Activated naive CD4-positive, alpha-beta T cell treated with anti-CD3 and anti-CD28 coated beads, Interleukin-2, amount 50 U/mL, for 72 hours (primary cell): ENCODE data around the gene PURA. TPM values are rescaled to one million over a fixed set of nuclear protein-coding genes. Genes with fewer than 3 reads are reported as not detected.

Experiments
- ATAC-seq, 2 donors: fragments of 150-1000 bp; cut with Tn5 transposase; 2 replicates each; pipeline ENCODE4 v1.10.0; 2021; ENCODE audit warnings: mild to moderate bottlenecking in 2 of 2, moderate library complexity in 2 of 2
- DNase-seq, 2 donors: peaks; one replicate each; pipeline ENCODE4 v3.0.0; 2021 to 2022; ENCODE audit warnings: low spot score in 2 of 2
- H3K27ac Mint-ChIP-seq, 2 donors: one replicate each; pipeline ENCODE4 v1.8.0; 2022; ENCODE audit warnings: mild to moderate bottlenecking in 2 of 2, mixed read lengths in 2 of 2
- H3K36me3 Mint-ChIP-seq, 2 donors: one replicate each; pipeline ENCODE4 v1.8.0; 2022; ENCODE audit warnings: mixed read lengths in 2 of 2
- H3K9me3 Mint-ChIP-seq, 2 donors: one replicate each; pipeline ENCODE4 v1.8.0; 2022; ENCODE audit warnings: mixed read lengths in 2 of 2
- total RNA-seq, 2 donors: library from RNA; stranded (reverse); gene quantifications; one replicate each; pipeline ENCODE4 v1.2.3, GENCODE V29; 2022

PURA gene
- total RNA-seq = 10 to 100 TPM in 1 of 2 donors, 1 to 10 TPM in 1; 7.7 to 11.1 TPM

DNA sequence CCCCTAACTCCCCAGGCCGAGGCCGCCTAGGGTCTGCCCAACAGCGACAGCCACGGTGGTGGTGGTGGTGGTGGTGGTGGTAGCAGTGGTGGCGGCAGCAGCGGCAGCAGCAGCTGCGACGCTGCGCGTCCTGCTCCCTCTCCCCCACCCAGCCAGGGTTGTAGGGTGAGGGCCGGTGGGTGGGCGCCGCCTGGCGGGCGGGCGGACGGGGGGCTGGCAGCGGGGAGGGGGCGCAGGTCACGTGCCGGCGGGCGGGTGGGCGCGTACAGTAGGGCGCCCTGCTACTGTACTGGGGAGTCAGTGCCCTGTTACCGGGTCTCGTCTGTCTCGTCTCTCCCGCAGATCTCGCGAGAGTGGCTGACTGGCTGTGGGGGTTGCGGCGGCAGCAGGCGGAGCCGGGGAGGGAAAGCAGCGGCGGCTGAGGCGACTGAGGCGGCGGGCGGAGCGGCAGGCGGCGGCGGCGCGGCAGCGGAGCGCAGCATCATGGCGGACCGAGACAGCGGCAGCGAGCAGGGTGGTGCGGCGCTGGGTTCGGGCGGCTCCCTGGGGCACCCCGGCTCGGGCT lies at the start of gene PURA:
PURA (plus strand) TSS at position 411 of the 565 bp plus-strand sequence; CDS start at position 484, 73 bp downstream.
- DNase-seq (peak; percentile 94 to 97), ATAC-seq (peak; percentile 90 to 94)
- Mint-ChIP-seq H3K36me3 (peaks cover 8 to 13% of the 10 kb centered on the region in 2 donors), H3K27ac (peak within 1 kb of the TSS; percentile 92 to 94), H3K9me3 (no peaks in the 10 kb centered on the region)

DNA sequence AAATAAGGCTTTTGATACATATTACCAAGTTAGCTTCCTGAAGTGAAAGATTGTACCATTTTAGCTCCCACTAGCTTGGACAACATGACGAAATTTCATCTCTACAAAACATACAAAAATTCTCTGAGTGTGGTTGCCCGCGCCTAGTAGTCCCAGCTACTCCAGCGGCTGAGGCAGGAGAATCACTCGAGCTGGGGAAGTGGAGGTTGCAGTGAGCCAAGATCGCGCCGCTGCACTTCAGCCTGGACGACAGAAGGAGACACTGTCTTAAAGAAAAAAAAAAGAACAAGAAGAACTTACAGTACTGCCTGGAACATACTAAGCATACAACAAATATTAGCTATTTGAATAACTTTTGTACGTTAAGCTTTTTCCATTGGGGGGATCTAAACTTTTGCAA lies 41.1 kb upstream of the PURA start:
- no peaks in the 10 kb centered on the region for H3K9me3 Mint-ChIP-seq
- H3K27ac Mint-ChIP-seq = no peak overlapping the region
- H3K36me3 Mint-ChIP-seq = no peaks in the 10 kb centered on the region
- ATAC-seq (no peak), DNase-seq (no peak)

DNA sequence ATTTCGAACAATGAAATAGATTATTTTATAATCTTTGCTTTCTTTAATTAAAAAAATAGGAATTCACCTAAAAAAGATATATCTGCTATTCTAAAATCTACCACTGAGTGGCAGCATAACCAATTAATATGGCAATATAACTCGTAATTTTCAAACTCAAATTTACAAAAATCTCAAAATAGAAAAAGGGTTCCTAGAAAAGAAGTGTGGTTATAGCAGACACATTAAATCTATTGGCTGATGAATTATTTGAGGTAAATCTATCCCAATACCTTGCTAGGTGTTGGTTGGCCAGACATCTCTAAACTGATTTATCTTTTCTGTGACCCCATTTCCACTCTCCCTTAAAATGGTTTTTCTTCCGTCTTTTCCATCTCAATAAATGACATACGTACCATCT lies 40.6 kb upstream of the PURA start:
- Mint-ChIP-seq H3K27ac (no peak overlapping the region), H3K36me3 (no peaks in the 10 kb centered on the region), H3K9me3 (no peaks in the 10 kb centered on the region)
- ATAC-seq (no peak), DNase-seq (no peak)

DNA sequence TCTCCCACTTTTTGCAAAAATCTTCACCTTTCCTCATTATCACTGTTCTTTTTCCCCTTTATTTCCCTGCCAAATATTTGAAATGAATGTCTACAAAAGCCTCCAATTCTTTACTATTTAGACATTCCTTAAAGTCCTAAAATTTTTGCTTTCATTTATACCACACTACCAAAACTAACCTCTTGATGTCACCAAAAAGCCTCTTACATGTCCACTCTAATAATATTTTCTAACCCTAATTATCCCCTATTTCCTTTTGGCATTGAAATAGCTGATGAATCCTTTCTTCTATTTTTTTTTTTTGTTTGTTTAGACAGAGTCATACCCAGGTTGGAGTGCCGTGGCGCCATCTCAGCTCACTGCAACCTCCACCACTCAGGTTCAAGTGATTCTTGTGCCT lies 38.5 kb upstream of the PURA start:
- no peaks in the 10 kb centered on the region for H3K9me3 Mint-ChIP-seq
- no peak overlapping the region for H3K27ac Mint-ChIP-seq
- no peak for DNase-seq
- no peak for ATAC-seq
- no peaks in the 10 kb centered on the region for H3K36me3 Mint-ChIP-seq

DNA sequence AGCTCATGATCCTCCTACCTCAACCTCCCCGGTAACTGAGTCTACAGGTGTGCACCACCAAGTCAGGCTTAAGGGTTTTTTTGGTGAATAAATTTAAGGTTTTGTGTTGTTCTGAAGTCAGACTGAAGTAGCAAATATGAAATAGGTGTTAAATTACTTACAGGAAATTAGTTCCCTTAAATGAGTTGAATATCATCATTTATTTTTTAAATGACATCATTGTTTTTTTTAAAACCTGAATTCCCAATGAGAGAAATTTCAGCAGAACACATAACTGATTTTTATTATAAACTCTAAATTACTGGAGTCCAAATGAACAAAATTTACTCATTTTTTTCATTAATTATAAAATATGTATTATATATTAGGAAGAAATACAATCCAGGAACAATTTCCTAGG lies 37.8 kb upstream of the PURA start:
- no peak for ATAC-seq
- no peak overlapping the region for H3K27ac Mint-ChIP-seq
- H3K9me3 Mint-ChIP-seq = no peaks in the 10 kb centered on the region
- no peaks in the 10 kb centered on the region for H3K36me3 Mint-ChIP-seq
- DNase-seq = no peak

DNA sequence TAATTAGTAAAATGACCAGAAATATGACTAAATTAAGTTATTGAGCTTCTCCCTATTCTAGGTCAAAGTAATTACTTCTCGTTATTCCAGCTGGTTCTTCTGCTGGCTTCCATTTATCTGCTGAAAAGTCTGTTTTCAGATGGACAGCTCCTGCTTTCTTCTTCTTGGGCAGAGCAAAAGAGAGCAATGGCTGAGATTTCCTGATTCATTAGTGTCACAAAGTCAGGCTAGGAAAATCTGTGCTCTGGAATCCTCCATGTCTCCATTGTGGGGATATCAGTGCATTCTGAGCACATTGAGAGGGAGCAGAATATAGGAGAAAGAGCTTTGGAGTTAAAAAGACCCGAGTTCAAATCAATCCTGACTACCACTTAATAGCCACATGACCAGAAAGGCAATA lies 37.1 kb upstream of the PURA start:
- no peak overlapping the region for H3K27ac Mint-ChIP-seq
- DNase-seq = no peak
- H3K9me3 Mint-ChIP-seq = no peaks in the 10 kb centered on the region
- no peak for ATAC-seq
- H3K36me3 Mint-ChIP-seq = no peaks in the 10 kb centered on the region

DNA sequence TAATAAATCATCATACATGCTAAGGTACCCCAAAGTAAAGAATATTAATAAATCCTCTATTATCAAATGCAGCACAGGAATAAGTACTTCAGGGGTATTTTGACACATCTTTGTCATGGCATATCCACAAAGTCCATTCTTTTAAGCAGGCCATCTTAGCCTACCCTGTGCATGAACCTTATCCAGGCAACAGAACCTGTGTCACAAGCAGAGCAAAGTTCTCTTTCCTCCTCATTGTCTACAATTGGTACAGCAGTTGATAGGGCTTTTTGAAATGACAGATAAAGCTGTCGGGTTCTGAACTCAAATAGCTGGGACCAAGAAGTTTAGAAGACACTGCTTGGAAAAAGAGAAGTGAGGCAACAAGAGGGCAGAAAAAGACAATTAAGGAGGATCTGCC lies 30.8 kb upstream of the PURA start:
- no peaks in the 10 kb centered on the region for H3K9me3 Mint-ChIP-seq
- ATAC-seq (no peak), DNase-seq (no peak)
- H3K36me3 Mint-ChIP-seq = no peaks in the 10 kb centered on the region
- no peak overlapping the region for H3K27ac Mint-ChIP-seq

DNA sequence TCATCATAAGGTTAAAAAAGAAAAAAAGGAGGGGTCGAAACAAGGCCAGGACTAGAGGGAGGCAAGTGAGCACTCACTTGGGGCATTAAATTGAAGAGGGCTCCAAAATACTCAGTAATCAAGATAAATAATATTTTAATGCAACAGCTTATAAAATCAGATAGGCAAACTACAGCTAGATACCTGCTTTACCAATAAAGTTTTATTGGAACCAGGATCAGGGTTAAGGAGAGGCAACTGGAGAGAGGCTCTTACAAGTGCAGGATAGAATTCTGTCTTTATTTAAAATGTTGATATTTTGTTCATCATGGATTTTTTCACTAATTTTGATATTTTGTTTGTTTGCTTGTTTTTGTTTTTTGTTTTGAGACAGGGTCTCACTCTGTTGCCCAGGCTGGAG lies 30.3 kb upstream of the PURA start:
- H3K27ac Mint-ChIP-seq = no peak overlapping the region
- no peaks in the 10 kb centered on the region for H3K36me3 Mint-ChIP-seq
- DNase-seq = no peak
- ATAC-seq = no peak
- no peaks in the 10 kb centered on the region for H3K9me3 Mint-ChIP-seq

DNA sequence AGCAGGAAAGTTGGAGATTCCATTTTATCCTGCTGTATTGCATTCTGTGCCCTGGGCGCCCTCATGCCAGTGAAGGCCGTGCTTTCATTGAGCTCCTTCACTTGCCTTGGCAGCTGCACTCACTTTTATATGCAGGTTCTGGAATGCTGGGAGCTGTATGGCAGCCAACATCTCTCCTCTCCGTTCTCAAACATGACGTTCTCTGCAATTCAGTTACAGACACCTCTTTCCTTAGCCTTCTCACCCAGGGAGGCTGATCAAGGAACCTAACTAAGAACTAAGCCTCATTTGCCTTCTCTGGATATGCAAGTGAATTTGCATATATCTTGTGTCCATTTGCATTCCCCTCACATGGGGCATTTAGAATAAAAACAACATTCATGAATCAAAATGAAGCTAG lies 29.4 kb upstream of the PURA start:
- ATAC-seq (no peak), DNase-seq (no peak)
- Mint-ChIP-seq H3K27ac (no peak overlapping the region), H3K36me3 (peaks cover 6% of the 10 kb centered on the region in 2 donors), H3K9me3 (peaks cover 0 to 6% of the 10 kb centered on the region in 2 donors)

DNA sequence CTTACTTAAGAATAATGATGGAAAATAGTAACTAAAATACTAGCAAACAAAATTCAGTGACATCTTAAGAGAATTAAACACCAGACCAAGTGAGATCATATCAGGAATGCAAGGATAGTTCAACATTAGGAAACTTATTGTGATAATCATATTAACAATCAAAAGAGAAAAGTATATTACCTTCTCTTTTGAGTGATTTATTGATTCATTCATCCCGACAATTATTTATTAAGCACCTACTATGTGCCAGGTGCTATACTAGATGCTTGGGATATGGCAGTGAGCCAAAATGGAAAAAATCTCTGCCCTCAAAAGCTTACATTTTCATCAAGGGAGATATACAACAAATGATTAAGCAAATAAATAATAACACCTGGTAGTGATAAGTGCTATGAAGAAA lies 23.7 kb upstream of the PURA start:
- ATAC-seq (no peak), DNase-seq (no peak)
- peaks cover 22% of the 10 kb centered on the region in 2 donors for H3K36me3 Mint-ChIP-seq
- H3K27ac Mint-ChIP-seq = no peak overlapping the region
- H3K9me3 Mint-ChIP-seq = peaks cover 9 to 21% of the 10 kb centered on the region in 2 donors

DNA sequence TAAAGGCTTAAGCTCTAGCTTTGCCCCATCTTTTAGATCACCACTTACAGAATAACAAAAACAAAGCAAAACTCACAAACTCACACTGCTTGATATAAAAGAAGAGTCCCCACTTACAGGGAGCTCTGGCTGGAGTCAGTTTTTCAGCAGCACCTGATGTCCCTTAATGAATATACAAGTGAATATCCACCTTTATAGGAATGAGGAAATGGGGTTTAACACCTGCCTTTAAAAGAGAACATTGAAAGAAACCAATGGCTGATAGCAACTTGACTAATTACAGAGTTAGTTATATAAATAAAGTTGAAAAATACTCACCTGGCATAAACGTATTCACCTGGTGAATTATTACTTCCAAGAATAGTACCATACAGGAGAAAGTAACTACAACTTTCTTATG lies 20.7 kb upstream of the PURA start:
- H3K36me3 Mint-ChIP-seq = peaks cover 22% of the 10 kb centered on the region in 2 donors
- no peak for ATAC-seq
- no peak overlapping the region for H3K27ac Mint-ChIP-seq
- DNase-seq = no peak
- H3K9me3 Mint-ChIP-seq = peaks cover 9 to 21% of the 10 kb centered on the region in 2 donors

DNA sequence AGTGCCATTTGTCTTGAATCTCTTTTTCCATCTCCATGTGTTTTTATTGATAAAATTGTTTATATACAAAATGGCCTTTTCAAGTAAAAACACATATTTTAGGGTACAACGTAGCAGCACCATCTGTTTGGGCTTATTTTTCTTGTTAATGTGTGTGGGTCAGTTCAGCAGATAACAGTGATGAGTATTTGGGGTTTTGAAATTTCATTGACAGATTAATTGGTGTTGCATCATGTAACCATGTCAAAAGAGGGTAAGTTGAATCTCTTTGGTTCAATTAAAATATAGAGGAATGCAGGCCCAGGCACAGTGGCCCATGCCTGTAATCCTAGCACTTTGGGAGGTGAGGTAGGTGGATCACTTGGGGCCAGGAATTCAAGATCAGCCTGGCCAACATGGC lies 20.0 kb upstream of the PURA start:
- peaks cover 9 to 21% of the 10 kb centered on the region in 2 donors for H3K9me3 Mint-ChIP-seq
- ATAC-seq = no peak
- peaks cover 22% of the 10 kb centered on the region in 2 donors for H3K36me3 Mint-ChIP-seq
- H3K27ac Mint-ChIP-seq = no peak overlapping the region
- no peak for DNase-seq

DNA sequence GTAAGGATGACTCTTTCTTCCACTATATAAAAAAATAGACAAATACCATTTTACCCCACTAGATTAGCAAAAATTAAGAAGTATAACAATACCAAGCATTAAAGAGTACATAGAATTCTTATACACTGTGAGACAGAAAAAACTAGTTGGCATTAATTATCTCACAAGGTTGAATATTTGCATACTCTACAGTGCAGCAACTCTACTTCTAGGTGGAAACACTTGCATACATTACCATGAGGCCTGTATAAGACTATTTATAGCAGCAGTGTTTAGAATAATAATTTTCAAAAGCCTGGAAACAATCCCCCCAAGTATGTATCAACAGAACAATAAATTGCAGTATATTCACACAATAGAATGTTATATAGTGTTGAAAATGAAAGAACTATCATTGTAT lies 19.0 kb upstream of the PURA start:
- Mint-ChIP-seq H3K9me3 (peaks cover 9 to 14% of the 10 kb centered on the region in 2 donors), H3K36me3 (peaks cover 12 to 13% of the 10 kb centered on the region in 2 donors), H3K27ac (no peak overlapping the region)
- ATAC-seq = no peak
- no peak for DNase-seq

DNA sequence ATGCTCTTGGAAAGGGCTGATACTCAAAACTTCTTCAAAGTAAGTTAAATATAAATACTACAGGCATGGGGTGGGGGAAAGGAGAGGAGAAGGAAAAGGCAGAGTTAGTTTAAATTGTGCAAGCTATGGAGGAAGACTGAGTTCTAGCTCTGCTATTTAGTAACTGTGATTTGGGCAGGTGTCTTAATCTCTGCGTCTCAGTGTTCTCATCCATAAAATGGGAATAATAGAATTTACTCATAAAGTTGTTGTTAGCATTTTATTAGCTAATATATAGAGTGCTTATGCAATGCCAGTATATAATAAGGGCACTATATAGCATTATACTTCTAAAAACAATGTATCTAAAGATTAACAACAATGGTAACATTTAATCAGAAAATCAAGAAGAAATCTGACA lies 12.7 kb upstream of the PURA start:
- H3K27ac Mint-ChIP-seq = no peak overlapping the region
- no peak for ATAC-seq
- H3K9me3 Mint-ChIP-seq = no peaks in the 10 kb centered on the region
- H3K36me3 Mint-ChIP-seq = no peaks in the 10 kb centered on the region
- DNase-seq = no peak

DNA sequence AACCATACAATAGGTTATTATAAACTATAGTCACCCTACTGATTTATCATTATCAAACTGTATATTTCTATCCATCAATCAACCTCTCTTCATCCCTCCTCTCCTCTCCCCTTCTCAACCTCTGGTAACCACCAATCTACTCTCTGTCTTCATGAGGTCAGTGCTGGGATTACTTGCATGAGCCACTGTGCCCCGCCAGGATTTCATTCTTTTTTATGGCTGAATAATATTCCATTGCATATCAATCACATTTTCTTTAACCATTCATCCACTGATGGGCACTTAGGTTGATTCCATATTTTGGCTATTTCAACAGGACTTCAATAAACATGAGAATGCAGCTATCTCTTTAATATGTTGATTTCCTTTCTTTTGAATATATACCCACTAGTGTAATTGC lies 10.8 kb upstream of the PURA start:
- no peak for DNase-seq

DNA sequence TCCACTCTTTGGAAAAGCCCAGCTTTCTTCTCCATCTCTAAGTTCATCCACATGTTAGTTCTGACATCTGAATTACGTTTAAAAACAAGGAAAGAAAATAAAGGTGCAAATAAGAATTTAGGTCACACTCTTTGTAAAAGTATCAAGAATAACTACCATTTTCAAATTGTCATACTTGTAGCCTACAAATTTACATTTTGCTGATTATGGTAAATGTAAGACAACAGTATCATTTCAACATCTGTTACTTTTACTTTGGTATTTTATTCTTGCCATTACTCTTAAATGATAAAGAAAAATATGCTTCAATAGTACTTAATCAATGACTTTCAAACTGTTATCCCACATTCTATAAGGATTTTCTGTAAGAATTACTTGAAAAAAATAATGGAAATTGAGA lies 9.8 kb upstream of the PURA start:
- Mint-ChIP-seq H3K9me3 (no peaks in the 10 kb centered on the region), H3K36me3 (peaks cover 0 to 9% of the 10 kb centered on the region in 2 donors), H3K27ac (no peak overlapping the region)
- ATAC-seq (no peak), DNase-seq (no peak)

More for the DNA sequence above, 10.8 kb upstream of the PURA start:
- ATAC-seq = no peak
- H3K9me3 Mint-ChIP-seq = no peaks in the 10 kb centered on the region
- peaks cover 0 to 1% of the 10 kb centered on the region in 2 donors for H3K36me3 Mint-ChIP-seq
- no peak overlapping the region for H3K27ac Mint-ChIP-seq

DNA sequence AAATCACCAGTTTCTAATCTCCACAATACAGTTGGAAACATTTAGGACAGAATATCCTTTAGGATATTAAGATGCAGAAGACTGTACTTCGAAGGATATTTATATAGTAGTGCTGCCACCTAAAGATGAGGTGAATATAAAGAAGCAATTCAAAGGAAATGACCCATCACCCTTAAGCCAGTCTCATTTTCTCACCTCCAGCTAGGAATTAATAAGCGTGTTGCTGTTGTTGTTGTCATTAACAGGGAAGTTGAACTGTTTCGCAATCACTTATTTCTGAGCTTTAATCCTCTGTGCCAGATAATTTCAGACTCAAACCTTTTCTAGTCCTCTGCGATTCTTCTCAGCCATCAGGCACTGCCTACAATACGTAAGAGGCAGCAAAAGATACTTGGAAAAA lies 7.8 kb upstream of the PURA start:
- ATAC-seq = no peak

DNA sequence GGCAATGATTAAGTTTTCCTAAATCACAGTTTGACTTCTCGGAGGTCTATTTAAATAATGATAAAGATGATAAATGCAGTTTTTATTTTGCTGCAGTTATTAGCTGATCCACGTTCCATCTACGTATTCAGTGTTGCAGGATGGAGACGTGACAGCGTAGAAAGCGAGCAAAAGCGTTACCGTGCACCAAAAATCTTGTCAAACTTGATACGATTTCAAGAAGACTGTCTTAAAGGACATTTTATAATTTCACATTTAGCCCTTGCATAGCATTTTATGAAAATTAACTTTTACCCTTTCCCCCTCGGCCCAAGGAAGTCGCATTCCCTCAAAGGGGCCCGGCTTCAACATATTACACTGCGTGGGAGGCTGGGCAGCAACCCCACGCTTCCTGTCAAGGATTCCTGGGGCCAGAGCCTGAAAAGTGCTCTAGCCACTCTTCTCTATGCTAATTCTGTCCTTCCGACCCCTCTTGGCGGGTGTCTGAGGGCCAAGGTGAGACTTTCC lies 7.1 kb upstream of the PURA start:
- ATAC-seq (no peak), DNase-seq (no peak)
- Mint-ChIP-seq H3K27ac (peak overlapping the region; percentile 81 to 96), H3K9me3 (no peaks in the 10 kb centered on the region), H3K36me3 (peaks cover 0 to 11% of the 10 kb centered on the region in 2 donors)

More for the DNA sequence above, 7.8 kb upstream of the PURA start:
- peaks cover 0 to 11% of the 10 kb centered on the region in 2 donors for H3K36me3 Mint-ChIP-seq
- no peak overlapping the region for H3K27ac Mint-ChIP-seq
- H3K9me3 Mint-ChIP-seq = no peaks in the 10 kb centered on the region
- no peak for DNase-seq
